Measurements from ENCODE around the gene ELL3.
A peak's percentile ranks its signal among the peaks of the same experiment; 100 is the strongest.

GRCh38 chr15:43824302-43825246, 47.8 kb upstream of the ELL3 start, which contains the start of gene MFAP1:
- TF ChIP-seq EZH2 (IDR thresholded peaks at IDR 0.05; ENCODE audit: borderline replicate concordance, low read depth, low read length, severe bottlenecking), result no peak
- TF ChIP-seq POLR2AphosphoS5 (IDR thresholded peaks at IDR 0.05; ENCODE audit: insufficient read depth, low read depth, low read length), result peak; percentile 96
- TF ChIP-seq CTCF (IDR thresholded peaks at IDR 0.05; ENCODE audit: extremely low read depth in 1 of 2, insufficient read depth in 1 of 2, low read depth in 1 of 2, low read length in 2 of 2), result no peak
- no peak for TF ChIP-seq MYC (IDR thresholded peaks at IDR 0.05; ENCODE audit: low read depth, low read length)
- TF ChIP-seq POLR2A (IDR thresholded peaks at IDR 0.05; ENCODE audit: low read depth, low read length), result peak; percentile 97
- TF ChIP-seq JUN (IDR thresholded peaks at IDR 0.05; ENCODE audit: borderline replicate concordance, insufficient read depth, insufficient read length, low read depth), result no peak
- TF ChIP-seq MAX (IDR thresholded peaks at IDR 0.05; ENCODE audit: insufficient read depth, insufficient read length), result peak; percentile 80
- no peak for TF ChIP-seq GATA2 (IDR thresholded peaks at IDR 0.05; ENCODE audit: insufficient read depth, insufficient read length, low read depth, low read length)
- TF ChIP-seq FOS (IDR thresholded peaks at IDR 0.05; ENCODE audit: borderline replicate concordance, insufficient read depth, low read length), result no peak

Measured in endothelial cell of umbilical vein (primary cell).